MCF 10A (cell line): Measurements from ENCODE around the gene NRBP1. TPM values are rescaled to one million over a fixed set of nuclear protein-coding genes. Genes with fewer than 3 reads are reported as not detected.
A peak's percentile ranks its signal among the peaks of the same experiment; 100 is the strongest.

Source experiments
- BruUV-seq: library from RNA; stranded (reverse); fragments of 400-500 nt; replicated peaks from 2 replicates; lab custom pipeline; 2021; lab: Mats Ljungman, UMichigan
- CTCF ChIA-PET: fragments of 300-600 bp; sonication (Branson Sonifier 250); formaldehyde crosslinking; extraction: SDS; loops from one replicate; lab custom pipeline; 2021; ENCODE audit warnings: antibody characterized with exemption, inconsistent platforms; lab: Yijun Ruan, JAX
- POLR2A ChIA-PET: fragments of 300-600, 350-650 bp; sonication (Branson Sonifier 250); formaldehyde crosslinking; extraction: SDS; loops from one replicate; lab custom pipeline; 2020; ENCODE audit warnings: antibody characterized with exemption, inconsistent platforms; lab: Yijun Ruan, JAX
- DNase-seq: peaks from one replicate; pipeline ENCODE4 v3.0.0-alpha.2; 2018; ENCODE audit not compliant: unreplicated experiment
- H3K27ac Mint-ChIP-seq: one replicate; pipeline ENCODE4 v1.8.0; 2022; ENCODE audit warnings: mild to moderate bottlenecking, low read depth, mixed read lengths; ENCODE audit not compliant: unreplicated experiment
- H3K27me3 Mint-ChIP-seq: one replicate; pipeline ENCODE4 v1.8.0; 2022; ENCODE audit warnings: mixed read lengths; ENCODE audit not compliant: insufficient read depth, unreplicated experiment
- H3K36me3 Mint-ChIP-seq: one replicate; pipeline ENCODE4 v1.8.0; 2022; ENCODE audit warnings: mild to moderate bottlenecking, moderate library complexity, mixed read lengths; ENCODE audit not compliant: insufficient read depth, unreplicated experiment
- H3K4me1 Mint-ChIP-seq: one replicate; pipeline ENCODE4 v1.8.0; 2022; ENCODE audit warnings: mixed read lengths; ENCODE audit not compliant: insufficient read depth, unreplicated experiment
- H3K4me3 Mint-ChIP-seq: one replicate; pipeline ENCODE4 v1.8.0; 2022; ENCODE audit warnings: mild to moderate bottlenecking, moderate library complexity, mixed read lengths; ENCODE audit not compliant: unreplicated experiment
- H3K9me3 Mint-ChIP-seq: one replicate; pipeline ENCODE4 v1.8.0; 2022; ENCODE audit warnings: mixed read lengths; ENCODE audit not compliant: unreplicated experiment
- intact Hi-C: fragments of 100-400 bp; cut with micrococcal nuclease; formaldehyde crosslinking; loops from 2 replicates; pipeline ENCODE4 v1.14.1; 2022
- total RNA-seq: library from RNA; stranded (reverse); gene quantifications from 2 replicates; pipeline ENCODE4 v1.2.3, GENCODE V29; 2022
- TF ChIP-seq, protein P1 (sequence below): fragments of 200-600 bp; IDR thresholded peaks from one replicate; pipeline ENCODE4 v1.8.0; 2022; ENCODE audit warnings: antibody characterized with exemption, mild to moderate bottlenecking; ENCODE audit not compliant: unreplicated experiment

NRBP1 gene
- total RNA-seq, 1 experiment from 2014 or later = 79.5 TPM

DNA sequence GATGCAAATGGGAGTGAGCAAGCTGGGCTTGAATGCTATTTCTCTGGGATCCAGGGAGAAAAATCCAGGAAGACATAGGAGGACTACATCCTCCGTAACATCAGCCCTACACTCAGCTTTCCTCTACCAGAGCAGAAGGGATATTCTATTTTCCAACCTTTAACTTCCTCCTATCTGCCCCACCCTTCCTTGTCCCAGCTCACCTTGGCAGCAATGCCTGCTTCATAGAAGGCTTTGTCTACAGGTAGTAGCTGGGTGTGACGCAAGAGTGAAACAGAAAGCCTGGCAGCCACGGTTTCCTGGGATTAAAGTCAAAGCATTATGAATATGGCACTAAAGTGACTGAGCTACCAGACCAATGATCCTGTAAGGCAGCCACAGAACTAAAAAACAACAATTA lies 17.6 kb downstream of the NRBP1 start:
- ChIA-PET POLR2A (interaction anchor here (0.8 to 5.2 kb wide), 13 partner anchors 10 to 218 kb away, joined by 3 to 51 read pairs (median 5); partner anchors contain the start of genes CCDC121, EIF2B4, GPN1 and NRBP1), CTCF (interaction anchor here (0.5 to 1.4 kb wide), 4 partner anchors 21 to 77 kb away, joined by 3 to 5 read pairs (median 4); no protein-coding TSS in a partner anchor)
- Mint-ChIP-seq H3K27me3 (no peaks in the 10 kb centered on the region), H3K36me3 (peaks cover 53% of the 10 kb centered on the region), H3K4me1 (peaks cover 9% of the 10 kb centered on the region), H3K9me3 (no peaks in the 10 kb centered on the region), H3K27ac (no peak overlapping the region), H3K4me3 (no peak overlapping the region)
- DNase-seq = peak; percentile 88
- TF ChIP-seq, protein P1, sequence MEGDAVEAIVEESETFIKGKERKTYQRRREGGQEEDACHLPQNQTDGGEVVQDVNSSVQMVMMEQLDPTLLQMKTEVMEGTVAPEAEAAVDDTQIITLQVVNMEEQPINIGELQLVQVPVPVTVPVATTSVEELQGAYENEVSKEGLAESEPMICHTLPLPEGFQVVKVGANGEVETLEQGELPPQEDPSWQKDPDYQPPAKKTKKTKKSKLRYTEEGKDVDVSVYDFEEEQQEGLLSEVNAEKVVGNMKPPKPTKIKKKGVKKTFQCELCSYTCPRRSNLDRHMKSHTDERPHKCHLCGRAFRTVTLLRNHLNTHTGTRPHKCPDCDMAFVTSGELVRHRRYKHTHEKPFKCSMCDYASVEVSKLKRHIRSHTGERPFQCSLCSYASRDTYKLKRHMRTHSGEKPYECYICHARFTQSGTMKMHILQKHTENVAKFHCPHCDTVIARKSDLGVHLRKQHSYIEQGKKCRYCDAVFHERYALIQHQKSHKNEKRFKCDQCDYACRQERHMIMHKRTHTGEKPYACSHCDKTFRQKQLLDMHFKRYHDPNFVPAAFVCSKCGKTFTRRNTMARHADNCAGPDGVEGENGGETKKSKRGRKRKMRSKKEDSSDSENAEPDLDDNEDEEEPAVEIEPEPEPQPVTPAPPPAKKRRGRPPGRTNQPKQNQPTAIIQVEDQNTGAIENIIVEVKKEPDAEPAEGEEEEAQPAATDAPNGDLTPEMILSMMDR = no peak
- BruUV-seq = no TSS peak
- intact Hi-C loops = no loop called here

DNA sequence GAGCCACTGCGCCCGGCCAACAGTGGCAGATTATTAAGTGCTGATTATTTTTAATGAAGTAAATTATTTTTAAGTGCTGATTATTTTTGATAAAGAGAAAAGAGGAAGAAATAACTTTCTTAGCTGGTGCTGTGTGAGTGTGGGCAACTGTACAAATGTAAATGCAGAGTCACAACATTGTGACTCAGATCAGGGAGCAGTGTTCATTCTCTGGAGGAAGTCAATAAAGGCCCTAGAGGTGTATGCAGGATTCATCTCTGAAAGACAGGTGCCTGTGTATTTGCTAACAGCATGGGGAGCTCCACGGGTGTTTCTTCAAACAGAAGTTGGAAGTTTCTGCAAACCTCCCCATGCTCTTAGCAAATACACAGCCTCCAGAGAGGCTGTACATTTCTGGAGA lies 19.9 kb downstream of the NRBP1 start:
- Mint-ChIP-seq H3K27me3 (no peaks in the 10 kb centered on the region), H3K4me3 (no peak overlapping the region), H3K27ac (no peak overlapping the region), H3K9me3 (no peaks in the 10 kb centered on the region), H3K36me3 (peaks cover 35% of the 10 kb centered on the region), H3K4me1 (peaks cover 9% of the 10 kb centered on the region)
- intact Hi-C loops = no loop called here
- BruUV-seq = no TSS peak
- POLR2A ChIA-PET = interaction anchor here (0.6 to 3.3 kb wide), 3 partner anchors 16 to 41 kb away, joined by 3 to 27 read pairs (median 4); partner anchors contain the start of genes IFT172 and PPM1G
- TF ChIP-seq, protein P1 = no peak
- DNase-seq = no peak
- CTCF ChIA-PET = interaction anchor here (0.6 kb wide), 1 partner anchor 18 kb away, joined by 4 read pairs; no protein-coding TSS in a partner anchor

GRCh38 chr2:27451095-27451494 lies 22.7 kb downstream of the NRBP1 start:
- Mint-ChIP-seq H3K4me1 (peaks cover 2% of the 10 kb centered on the region), H3K4me3 (no peak overlapping the region), H3K27me3 (no peaks in the 10 kb centered on the region), H3K9me3 (no peaks in the 10 kb centered on the region), H3K27ac (no peak overlapping the region), H3K36me3 (peaks cover 22% of the 10 kb centered on the region)
- TF ChIP-seq, protein P1 = no peak
- no peak for DNase-seq
- intact Hi-C loops = no loop called here
- no TSS peak for BruUV-seq
- CTCF ChIA-PET = no interaction called here
- POLR2A ChIA-PET = interaction anchor here (0.7 kb wide), 1 partner anchor 1702 kb away, joined by 3 read pairs; no protein-coding TSS in a partner anchor

DNA sequence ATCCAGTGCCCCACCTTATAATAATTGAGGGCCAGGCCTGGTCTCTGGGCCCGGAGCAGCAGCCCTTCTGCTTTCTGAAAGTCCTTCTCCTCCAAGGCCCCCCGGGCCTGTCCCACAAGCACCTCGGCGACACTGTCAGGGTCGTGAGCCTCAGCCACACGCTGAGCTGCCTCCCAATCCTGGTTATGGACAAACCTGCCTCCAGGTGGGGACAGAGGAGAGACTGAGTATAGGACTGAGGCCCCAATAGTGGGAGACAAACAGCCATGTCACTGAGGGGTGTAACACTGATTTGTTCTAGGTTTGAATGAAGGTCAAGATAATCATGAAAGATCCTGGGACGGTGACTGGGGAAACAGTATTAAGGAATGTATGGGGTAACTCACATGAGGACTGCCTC lies 25.5 kb downstream of the NRBP1 start:
- BruUV-seq = no TSS peak
- ChIA-PET POLR2A (interaction anchor here (1.0 kb wide), 1 partner anchor 73 kb away, joined by 3 read pairs; the partner anchor contains the start of gene ZNF513), CTCF (no interaction called here)
- Mint-ChIP-seq H3K9me3 (no peaks in the 10 kb centered on the region), H3K27me3 (no peaks in the 10 kb centered on the region), H3K4me1 (no peaks in the 10 kb centered on the region), H3K4me3 (no peak overlapping the region), H3K36me3 (peaks cover 28% of the 10 kb centered on the region), H3K27ac (peak overlapping the region; percentile 41)
- intact Hi-C loops = no loop called here
- no peak for DNase-seq
- TF ChIP-seq, protein P1 = no peak
